ENCODE results near the gene CSAG2. TPM values are rescaled to one million over a fixed set of nuclear protein-coding genes. Genes with fewer than 3 reads are reported as not detected.
"Not testable (repeated sequence)": the region's sequence is repeated elsewhere in the genome, so short reads cannot be mapped to it uniquely, and the experiment has no call there.

Gene CSAG2, protein sequence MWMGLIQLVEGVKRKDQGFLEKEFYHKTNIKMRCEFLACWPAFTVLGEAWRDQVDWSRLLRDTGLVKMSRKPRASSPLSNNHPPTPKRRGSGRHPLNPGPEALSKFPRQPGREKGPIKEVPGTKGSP
- not detected for total RNA-seq
- long read RNA-seq, donor 1: 0 reads
- long read RNA-seq, donor 2: 0 reads

DNA sequence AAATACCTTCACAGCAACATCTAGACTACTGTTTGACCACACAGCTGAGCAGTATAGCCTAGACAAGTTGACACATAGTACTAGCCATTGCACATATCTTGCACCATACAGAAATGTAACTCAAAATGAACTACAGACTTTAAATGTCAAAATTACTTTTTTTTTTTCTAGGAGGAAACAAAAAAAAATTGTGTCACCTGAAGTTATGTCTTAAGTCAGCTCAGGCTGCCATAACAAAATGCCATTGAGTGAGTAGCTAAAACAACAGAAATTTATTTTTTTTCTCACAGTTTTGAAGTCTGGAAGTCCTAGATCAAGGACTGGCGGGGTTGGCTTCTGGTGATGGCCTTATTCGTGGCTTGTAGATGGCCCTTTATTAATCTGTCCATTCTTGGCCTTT, at the start of gene CSAG2:
CSAG2 (minus strand) TSS at position 101 of the 400 bp plus-strand sequence. CDS start 161 bp downstream, outside the sequence.
- intact Hi-C loops (cut with DNase I); DNase-seq (ENCODE audit: low spot score): not testable (repeated sequence)

DNA sequence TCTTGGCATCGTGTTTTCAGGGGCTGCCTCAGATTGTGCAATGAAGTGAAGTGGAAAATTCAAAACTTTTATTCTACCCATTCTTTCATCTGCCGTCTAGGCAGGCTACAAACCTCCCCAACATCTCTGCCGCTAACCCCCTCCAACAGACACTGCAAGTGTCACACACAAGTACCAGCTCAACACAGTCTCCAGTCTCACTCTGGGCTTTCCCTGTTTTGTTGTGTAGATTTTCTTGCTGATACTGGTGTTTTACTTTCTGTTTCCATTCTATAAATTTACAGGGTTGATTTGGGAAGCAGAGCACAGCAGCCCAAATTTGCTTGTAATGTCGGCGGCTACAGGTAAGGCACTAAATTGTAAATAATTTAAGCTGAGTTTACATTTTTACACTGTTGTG, 45.8 kb upstream of the CSAG2 start:
- DNase-seq (ENCODE audit: low spot score); intact Hi-C loops (cut with DNase I): not testable (repeated sequence)

DNA sequence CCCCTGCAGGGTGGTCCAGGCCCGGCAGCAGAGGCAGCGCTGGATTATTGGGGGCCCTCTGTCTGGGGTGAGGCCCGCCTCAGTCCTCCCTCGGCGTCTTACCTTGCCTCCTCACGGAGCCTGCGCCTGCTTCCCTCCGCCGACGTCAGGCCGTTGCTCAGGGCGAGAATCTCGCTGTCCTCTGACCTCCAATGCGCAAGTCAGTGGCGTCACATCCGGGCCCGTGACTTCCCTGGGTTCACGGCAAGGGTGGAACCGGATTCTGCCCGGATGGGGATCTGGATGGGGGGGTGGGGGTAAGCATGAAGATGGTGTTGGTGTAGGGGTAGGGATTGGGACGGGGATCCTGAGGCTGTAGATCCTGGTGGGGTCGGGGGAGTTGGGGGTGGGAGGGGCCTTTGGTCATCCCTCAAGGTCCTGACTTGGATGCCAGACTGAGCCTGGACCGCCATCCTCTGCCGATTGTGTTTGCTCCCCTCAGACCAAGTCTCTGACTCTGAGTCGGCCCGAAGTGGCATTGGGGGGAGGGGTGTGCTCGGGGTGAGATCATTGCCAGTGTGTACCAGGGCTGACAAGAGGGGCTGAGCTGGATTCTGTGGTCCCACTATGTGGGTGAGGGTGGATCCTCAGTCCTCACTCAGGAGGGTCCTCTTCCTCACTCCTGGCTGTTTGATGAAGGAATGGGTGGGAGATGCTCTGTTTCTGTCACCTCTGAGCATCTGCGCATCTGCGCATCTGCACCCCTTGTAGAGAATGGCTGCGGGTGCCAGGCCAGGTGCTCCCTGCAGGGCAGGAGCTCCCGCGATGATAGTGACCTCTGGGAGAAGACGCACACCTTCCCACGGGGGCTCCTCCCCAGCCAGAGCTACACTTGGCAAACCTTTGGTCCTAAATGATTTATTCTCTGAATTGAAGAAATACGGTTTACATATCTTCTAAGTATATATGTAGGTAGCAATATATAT, 44.9 kb upstream of the CSAG2 start, which contains the start of gene MAGEA2:
MAGEA2 (minus strand) TSS at position 157 of the 965 bp plus-strand sequence. CDS start 2,479 bp downstream, outside the sequence.
- intact Hi-C loops (cut with DNase I); DNase-seq (ENCODE audit: low spot score): not testable (repeated sequence)

DNA sequence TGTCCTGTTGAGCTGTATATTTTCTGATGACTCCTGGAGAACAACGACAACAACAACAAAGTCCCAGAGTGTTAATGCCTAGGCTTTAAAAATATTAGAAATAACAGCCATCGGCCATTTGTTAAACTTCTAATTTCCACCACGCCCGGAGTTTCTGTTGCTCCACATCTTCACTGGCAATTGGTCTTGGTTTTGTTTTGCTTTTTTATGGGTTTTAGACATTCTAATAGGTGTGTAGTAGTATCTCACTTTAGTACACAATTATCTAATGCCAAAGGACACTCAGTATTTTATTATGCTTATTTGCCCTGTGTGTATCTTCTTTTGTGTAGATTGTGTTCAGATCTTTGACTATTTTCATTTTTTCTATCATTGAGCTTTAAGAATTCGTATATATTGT, 29.5 kb upstream of the CSAG2 start:
- no peak for DNase-seq (ENCODE audit: low spot score)
- intact Hi-C loops (cut with DNase I): no loop called here

DNA sequence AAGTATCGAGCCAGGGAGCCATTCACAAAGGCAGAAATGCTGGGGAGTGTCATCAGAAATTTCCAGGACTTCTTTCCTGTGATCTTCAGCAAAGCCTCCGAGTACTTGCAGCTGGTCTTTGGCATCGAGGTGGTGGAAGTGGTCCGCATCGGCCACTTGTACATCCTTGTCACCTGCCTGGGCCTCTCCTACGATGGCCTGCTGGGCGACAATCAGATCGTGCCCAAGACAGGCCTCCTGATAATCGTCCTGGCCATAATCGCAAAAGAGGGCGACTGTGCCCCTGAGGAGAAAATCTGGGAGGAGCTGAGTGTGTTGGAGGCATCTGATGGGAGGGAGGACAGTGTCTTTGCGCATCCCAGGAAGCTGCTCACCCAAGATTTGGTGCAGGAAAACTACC, 27.5 kb upstream of the CSAG2 start:
- intact Hi-C loops (cut with DNase I); DNase-seq (ENCODE audit: low spot score): not testable (repeated sequence)

DNA sequence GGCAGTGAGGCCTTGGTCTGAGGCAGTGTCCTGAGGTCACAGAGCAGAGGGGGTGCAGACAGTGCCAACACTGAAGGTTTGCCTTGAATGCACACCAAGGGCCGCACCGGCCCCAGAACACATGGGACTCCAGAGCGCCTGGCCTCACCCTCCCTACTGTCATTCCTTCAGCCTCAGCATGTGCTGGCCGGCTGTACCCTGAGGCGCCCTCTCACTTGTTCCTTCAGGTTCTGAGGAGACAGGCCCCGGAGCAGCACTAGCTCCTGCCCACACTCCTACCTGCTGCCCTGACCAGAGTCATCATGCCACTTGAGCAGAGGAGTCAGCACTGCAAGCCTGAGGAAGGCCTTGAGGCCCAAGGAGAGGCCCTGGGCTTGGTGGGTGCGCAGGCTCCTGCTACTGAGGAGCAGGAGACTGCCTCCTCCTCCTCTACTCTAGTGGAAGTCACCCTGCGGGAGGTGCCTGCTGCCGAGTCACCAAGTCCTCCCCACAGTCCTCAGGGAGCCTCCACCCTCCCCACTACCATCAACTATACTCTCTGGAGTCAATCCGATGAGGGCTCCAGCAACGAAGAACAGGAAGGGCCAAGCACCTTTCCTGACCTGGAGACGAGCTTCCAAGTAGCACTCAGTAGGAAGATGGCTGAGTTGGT, 26.9 kb upstream of the CSAG2 start:
- peak; percentile 66 for DNase-seq (ENCODE audit: low spot score)
- intact Hi-C loops (cut with DNase I): no loop called here

DNA sequence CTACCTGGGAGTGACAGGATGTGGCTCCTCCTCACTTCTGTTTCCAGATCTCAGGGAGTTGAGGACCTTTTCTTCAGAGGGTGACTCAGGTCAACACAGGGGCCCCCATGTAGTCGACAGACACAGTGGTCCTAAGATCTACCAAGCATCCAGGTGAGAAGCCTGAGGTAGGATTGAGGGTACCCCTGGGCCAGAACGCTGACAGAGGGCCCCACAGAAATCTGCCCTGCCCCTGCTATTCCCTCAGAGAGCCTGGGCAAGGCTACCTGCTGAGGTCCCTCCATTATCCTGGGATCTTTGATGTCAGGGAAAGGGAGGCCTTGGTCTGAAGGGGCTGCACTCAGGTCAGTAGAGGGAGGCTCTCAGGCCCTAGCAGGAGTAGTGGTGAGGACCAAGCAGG, 26.0 kb upstream of the CSAG2 start:
- no peak for DNase-seq (ENCODE audit: low spot score)
- intact Hi-C loops (cut with DNase I): no loop called here

DNA sequence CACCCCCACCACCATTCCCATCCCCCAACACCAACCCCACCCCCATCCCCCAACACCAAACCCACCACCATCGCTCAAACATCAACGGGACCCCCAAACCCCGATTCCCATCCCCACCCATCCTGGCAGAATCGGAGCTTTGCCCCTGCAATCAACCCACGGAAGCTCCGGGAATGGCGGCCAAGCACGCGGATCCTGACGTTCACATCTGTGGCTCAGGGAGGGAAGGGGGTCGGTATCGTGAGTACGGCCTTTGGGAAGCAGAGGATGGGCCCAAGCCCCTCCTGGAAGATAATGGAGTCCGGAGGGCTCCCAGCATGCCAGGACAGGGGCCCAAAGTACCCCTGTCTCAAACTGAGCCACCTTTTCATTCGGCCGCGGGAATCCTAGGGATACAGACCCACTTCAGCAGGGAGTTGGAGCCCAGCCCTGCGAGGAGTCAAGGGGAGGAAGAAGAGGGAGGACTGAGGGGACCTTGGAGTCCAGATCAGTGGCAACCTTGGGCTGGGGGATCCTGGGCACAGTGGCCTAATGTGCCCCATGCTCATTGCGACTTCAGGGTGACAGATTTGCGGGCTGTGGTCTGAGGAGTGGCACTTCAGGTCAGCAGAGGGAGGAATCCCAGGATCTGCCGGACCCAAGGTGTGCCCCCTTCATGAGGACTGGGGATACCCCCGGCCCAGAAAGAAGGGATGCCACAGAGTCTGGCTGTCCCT, 25.2 kb upstream of the CSAG2 start:
- intact Hi-C loops (cut with DNase I): not testable (repeated sequence)
- DNase-seq (ENCODE audit: low spot score): peak; percentile 62

DNA sequence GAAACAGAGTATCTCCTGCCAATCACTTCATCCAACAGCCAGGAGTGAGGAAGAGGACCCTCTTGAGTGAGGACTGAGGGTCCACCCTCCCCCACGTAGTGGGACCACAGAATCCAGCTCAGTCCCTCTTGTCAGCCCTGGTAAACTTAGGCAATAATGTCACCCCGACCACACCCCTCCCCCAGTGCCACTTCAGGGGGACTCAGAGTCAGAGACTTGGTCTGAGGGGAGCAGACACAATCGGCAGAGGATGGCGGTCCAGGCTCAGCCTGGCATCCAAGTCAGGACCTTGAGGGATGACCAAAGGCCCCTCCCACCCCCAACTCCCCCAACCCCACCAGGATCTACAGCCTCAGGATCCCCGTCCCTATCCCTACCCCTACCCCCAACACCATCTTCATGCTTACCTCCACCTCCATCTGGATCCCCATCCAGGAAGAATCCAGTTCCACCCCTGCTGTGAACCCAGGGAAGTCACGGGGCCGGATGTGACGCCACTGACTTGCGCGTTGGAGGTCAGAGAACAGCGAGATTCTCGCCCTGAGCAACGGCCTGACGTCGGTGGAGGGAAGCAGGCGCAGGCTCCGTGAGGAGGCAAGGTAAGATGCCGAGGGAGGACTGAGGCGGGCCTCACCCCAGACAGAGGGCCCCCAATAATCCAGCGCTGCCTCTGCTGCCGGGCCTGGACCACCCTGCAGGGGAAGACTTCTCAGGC, 24.3 kb upstream of the CSAG2 start, which contains the start of the genes CSAG1 and MAGEA12:
CSAG1 (minus strand) TSS at position 461 of the 715 bp plus-strand sequence. CDS start 1,261 bp downstream, outside the sequence.
MAGEA12 (plus strand) TSS at position 497 of the 715 bp plus-strand sequence. CDS start 2,405 bp downstream, outside the sequence.
- intact Hi-C loops (cut with DNase I): no loop called here
- DNase-seq (ENCODE audit: low spot score): peak; percentile 73

DNA sequence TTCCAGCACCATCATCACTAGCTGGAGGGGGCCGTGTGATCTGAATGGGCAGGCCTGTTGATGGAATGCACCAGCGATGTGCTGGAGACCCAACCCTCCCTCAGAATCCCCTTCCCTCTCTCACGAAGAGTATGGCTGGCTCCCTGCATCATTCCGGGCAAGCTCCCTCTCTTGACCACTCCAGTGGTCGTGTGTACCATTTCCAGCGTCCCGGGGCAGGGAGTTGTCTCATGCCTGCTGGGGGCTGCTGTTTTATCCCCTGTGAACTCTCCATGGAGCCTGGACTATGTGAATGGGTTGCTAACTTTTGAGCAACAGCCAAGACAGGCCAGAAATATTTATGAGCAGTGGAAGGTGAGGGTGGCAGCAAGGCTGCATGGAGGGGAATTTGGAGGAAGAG, 16.3 kb upstream of the CSAG2 start:
- intact Hi-C loops (cut with DNase I): no loop called here

DNA sequence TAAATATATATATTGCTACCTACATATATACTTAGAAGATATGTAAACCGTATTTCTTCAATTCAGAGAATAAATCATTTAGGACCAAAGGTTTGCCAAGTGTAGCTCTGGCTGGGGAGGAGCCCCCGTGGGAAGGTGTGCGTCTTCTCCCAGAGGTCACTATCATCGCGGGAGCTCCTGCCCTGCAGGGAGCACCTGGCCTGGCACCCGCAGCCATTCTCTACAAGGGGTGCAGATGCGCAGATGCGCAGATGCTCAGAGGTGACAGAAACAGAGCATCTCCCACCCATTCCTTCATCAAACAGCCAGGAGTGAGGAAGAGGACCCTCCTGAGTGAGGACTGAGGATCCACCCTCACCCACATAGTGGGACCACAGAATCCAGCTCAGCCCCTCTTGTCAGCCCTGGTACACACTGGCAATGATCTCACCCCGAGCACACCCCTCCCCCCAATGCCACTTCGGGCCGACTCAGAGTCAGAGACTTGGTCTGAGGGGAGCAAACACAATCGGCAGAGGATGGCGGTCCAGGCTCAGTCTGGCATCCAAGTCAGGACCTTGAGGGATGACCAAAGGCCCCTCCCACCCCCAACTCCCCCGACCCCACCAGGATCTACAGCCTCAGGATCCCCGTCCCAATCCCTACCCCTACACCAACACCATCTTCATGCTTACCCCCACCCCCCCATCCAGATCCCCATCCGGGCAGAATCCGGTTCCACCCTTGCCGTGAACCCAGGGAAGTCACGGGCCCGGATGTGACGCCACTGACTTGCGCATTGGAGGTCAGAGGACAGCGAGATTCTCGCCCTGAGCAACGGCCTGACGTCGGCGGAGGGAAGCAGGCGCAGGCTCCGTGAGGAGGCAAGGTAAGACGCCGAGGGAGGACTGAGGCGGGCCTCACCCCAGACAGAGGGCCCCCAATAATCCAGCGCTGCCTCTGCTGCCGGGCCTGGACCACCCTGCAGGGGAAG, 5.0 kb upstream of the CSAG2 start, which contains the start of gene MAGEA2B:
MAGEA2B (plus strand) TSS at position 814 of the 973 bp plus-strand sequence. CDS start 2,479 bp downstream, outside the sequence.
- intact Hi-C loops (cut with DNase I); DNase-seq (ENCODE audit: low spot score): not testable (repeated sequence)

More for the DNA sequence above, 16.3 kb upstream of the CSAG2 start:
- DNase-seq (ENCODE audit: low spot score): no peak

DNA sequence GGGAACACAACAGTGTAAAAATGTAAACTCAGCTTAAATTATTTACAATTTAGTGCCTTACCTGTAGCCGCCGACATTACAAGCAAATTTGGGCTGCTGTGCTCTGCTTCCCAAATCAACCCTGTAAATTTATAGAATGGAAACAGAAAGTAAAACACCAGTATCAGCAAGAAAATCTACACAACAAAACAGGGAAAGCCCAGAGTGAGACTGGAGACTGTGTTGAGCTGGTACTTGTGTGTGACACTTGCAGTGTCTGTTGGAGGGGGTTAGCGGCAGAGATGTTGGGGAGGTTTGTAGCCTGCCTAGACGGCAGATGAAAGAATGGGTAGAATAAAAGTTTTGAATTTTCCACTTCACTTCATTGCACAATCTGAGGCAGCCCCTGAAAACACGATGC, 4.1 kb upstream of the CSAG2 start:
- intact Hi-C loops (cut with DNase I); DNase-seq (ENCODE audit: low spot score): not testable (repeated sequence)

DNA sequence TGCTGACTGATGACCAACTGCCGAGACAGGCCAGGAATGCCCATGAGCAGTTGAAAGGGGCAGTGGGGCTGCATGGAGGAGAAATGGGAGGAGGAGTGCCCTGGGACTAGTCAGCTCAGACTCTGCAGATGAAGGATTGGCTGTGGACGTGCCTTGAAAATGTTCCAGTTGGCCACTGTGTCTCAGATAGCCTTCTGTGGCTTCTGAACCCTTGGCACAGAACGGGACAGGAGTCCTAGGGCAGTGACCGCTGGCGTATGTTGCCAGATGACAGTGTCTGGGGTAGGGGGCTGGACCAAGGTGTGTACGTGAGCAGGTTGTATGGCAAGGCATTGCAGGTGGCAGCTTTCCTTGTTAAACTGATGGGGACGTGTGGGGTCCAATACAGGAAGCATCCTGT, 2.6 kb downstream of the CSAG2 start:
- intact Hi-C loops (cut with DNase I); DNase-seq (ENCODE audit: low spot score): not testable (repeated sequence)

DNA sequence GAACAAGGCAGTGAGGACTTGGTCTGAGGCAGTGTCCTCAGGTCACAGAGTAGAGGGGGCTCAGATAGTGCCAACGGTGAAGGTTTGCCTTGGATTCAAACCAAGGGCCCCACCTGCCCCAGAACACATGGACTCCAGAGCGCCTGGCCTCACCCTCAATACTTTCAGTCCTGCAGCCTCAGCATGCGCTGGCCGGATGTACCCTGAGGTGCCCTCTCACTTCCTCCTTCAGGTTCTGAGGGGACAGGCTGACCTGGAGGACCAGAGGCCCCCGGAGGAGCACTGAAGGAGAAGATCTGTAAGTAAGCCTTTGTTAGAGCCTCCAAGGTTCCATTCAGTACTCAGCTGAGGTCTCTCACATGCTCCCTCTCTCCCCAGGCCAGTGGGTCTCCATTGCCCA, 8.7 kb downstream of the CSAG2 start:
- DNase-seq (ENCODE audit: low spot score): peak; percentile 74
- intact Hi-C loops (cut with DNase I): not testable (repeated sequence)

DNA sequence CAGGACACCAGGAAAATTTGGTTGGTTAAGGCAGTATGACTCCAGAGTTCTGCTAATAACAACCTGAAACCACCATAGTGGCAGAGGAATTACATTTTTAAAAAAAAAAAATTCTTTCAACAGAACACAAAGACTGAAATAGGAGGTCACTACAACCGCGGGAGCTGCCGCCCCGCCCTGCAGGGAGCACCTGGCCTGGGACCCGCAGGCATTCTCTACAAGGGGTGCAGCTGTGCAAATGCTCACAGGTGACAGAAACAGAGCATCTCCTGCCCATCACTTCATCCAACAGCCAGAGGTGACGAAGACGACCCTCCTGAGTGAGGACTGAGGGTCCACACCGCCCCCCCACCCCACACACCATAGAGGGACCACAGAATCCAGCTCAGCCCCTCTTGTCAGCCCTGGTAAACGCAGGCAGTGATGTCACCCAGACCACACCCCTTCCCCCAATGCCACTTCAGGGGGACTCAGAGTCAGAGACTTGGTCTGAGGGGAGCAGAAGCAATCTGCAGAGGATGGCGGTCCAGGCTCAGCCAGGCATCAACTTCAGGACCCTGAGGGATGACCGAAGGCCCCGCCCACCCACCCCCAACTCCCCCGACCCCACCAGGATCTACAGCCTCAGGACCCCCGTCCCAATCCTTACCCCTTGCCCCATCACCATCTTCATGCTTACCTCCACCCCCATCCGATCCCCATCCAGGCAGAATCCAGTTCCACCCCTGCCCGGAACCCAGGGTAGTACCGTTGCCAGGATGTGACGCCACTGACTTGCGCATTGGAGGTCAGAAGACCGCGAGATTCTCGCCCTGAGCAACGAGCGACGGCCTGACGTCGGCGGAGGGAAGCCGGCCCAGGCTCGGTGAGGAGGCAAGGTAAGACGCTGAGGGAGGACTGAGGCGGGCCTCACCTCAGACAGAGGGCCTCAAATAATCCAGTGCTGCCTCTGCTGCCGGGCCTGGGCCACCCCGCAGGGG, 10.8 kb downstream of the CSAG2 start, which contains the start of gene MAGEA3:
MAGEA3 (plus strand) TSS at position 843 of the 980 bp plus-strand sequence. CDS start 2,039 bp downstream, outside the sequence.
- DNase-seq (ENCODE audit: low spot score); intact Hi-C loops (cut with DNase I): not testable (repeated sequence)

DNA sequence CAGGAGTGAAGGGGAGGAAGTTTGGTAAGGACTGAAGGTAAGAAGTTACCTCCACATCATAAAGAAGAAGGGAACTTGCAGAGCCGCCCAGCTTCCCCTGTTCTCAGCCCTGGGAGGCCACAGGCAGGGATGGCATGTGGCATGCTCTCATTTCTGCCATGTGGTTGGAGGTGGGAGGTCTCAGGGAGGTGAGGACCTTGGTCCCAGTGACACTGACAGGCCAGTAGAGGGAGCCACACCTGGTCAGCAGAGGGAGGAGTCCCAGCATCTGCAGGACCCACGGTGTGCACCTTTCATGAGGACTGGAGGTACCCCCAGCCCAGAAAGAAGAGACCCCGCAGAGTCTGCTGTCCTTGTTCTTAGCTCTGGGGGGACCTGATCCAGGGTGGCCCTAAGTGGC, 28.1 kb downstream of the CSAG2 start:
- intact Hi-C loops (cut with DNase I); DNase-seq (ENCODE audit: low spot score): not testable (repeated sequence)
